Measurements from ENCODE around the gene RAB15. TPM values are rescaled to one million over a fixed set of nuclear protein-coding genes. Genes with fewer than 3 reads are reported as not detected.

Gene RAB15
- total and polyA plus RNA-seq, 2 of the 8 experiments (the other 6 are each of a cell fraction or from before 2014, with no cell fraction given), result 38.8 to 58.1 TPM

DNA sequence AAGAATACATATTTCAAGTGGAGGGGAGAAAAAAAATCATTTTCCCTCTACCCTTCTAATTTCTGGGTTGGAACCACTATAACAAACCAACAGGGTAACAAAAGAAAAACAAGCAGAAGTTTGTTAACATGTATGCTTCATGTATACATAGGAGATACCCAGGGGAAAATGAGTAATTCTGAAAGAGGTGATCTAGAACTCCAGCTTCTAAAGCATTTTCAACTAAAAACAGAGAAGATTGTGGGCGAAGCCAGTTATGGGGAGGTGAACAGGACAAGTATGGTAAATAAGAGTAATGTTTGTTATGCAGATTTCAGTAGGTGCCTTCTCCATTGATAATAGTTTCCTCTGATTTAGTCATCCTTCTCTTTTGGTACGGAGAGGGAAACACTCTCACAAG lies 31.3 kb upstream of the RAB15 start:
- H2AFZ ChIP-seq (ENCODE audit: low read length), result no peak overlapping the region
- TF ChIP-seq NRF1 (IDR thresholded peaks at IDR 0.05; ENCODE audit: low read depth, low read length) (no peak), ZNF274 (IDR thresholded peaks at IDR 0.05; ENCODE audit: borderline replicate concordance, extremely low read depth, low read length) (no peak), EP300 (IDR thresholded peaks at IDR 0.05; ENCODE audit: borderline replicate concordance in 1 of 2, low read depth in 2 of 2, low read length in 2 of 2) (no peak), NANOG (IDR thresholded peaks at IDR 0.05; ENCODE audit: insufficient read depth, low read depth, low read length, poor library complexity, severe bottlenecking) (no peak), SUZ12 (IDR thresholded peaks at IDR 0.05; ENCODE audit: low read length) (no peak), YY1 (IDR thresholded peaks at IDR 0.05; ENCODE audit: low read depth, low read length) (no peak), RXRA (IDR thresholded peaks at IDR 0.05; ENCODE audit: insufficient read depth, low read depth, low read length) (no peak), EZH2 (IDR thresholded peaks at IDR 0.05; ENCODE audit: low read depth, low read length, severe bottlenecking) (no peak), SAP30 (IDR thresholded peaks at IDR 0.05; ENCODE audit: insufficient read depth, insufficient replicate concordance, low read length) (no peak), E2F6 (IDR thresholded peaks at IDR 0.05) (no peak)
- H2BK5ac ChIP-seq (ENCODE audit: low read depth, low read length), result no peak overlapping the region
- H2BK12ac ChIP-seq (ENCODE audit: low read depth, low read length), result no peak overlapping the region
- H3K4ac ChIP-seq (replicated peaks; ENCODE audit: insufficient read length, low read depth, low read length), result no peak overlapping the region
- ChIA-PET POLR2A (ENCODE audit: partially characterized antibody) (interaction anchor here (1.4 kb wide), 1 partner anchor 17 kb away, joined by 5 read pairs; the partner anchor contains the start of gene FNTB), CTCF (ENCODE audit: partially characterized antibody) (interaction anchor here (1.0 to 4.9 kb wide), 3 partner anchors 8 to 203 kb away, joined by 3 to 21 read pairs (median 4); no protein-coding TSS in a partner anchor)
- H2BK20ac ChIP-seq (ENCODE audit: low read length), result no peak overlapping the region
- no peak overlapping the region for H3K27ac ChIP-seq (ENCODE audit: low read depth, low read length)
- no peak overlapping the region for H2BK15ac ChIP-seq (ENCODE audit: low read length)
- no peak for DNase-seq (ENCODE audit: low read depth in 1 of 2, low spot score in 2 of 2)
- H4K91ac ChIP-seq (replicated peaks; ENCODE audit: insufficient read length, low read length), result no peak overlapping the region
- no peak overlapping the region for H3K56ac ChIP-seq (replicated peaks; ENCODE audit: insufficient read length, low read depth, low read length)
- 86% methylated on average over 2 of the region's 2 CpGs; no CpG with 5 or more reads in 1 of the 2 experiments for WGBS, 2 experiments (ENCODE audit: extremely low coverage in 1 of 2, insufficient coverage in 1 of 2, insufficient read length in 1 of 2, insufficient replicate concordance in 2 of 2, low coverage in 1 of 2, low lambda C conversion rate in 2 of 2, missing lambda C conversion rate in 1 of 2)
- no peaks in the 10 kb centered on the region for H3K9me3 ChIP-seq (ENCODE audit: insufficient read depth in 2 of 2, low read depth in 1 of 2, low read length in 1 of 2)
- no peaks in the 10 kb centered on the region; the same call in 1 of the 2 replicates for H3K79me1 ChIP-seq (ENCODE audit: low read depth, low read length)
- H2AK5ac ChIP-seq (ENCODE audit: low read depth, low read length), result no peak overlapping the region
- no peak overlapping the region for H3K4me2 ChIP-seq (ENCODE audit: insufficient read depth in 1 of 2, low read depth in 2 of 2, low read length in 2 of 2)
- no peak overlapping the region for H3K9ac ChIP-seq (replicated peaks in 1 of 4; ENCODE audit: extremely low read depth in 1 of 4, low read depth in 3 of 4, low read length in 3 of 4)
- no peak overlapping the region for H3K14ac ChIP-seq (ENCODE audit: insufficient read length)
- no peak overlapping the region for H3K4me3 ChIP-seq (ENCODE audit: extremely low read depth in 1 of 4, insufficient read depth in 2 of 4, low read depth in 3 of 4, low read length in 4 of 4)
- no peak overlapping the region for H2BK120ac ChIP-seq (replicated peaks; ENCODE audit: low read depth, low read length)
- no peak overlapping the region for H3K23ac ChIP-seq (ENCODE audit: insufficient read length)
- no peaks in the 10 kb centered on the region for H4K20me1 ChIP-seq (replicated peaks in 1 of 2; ENCODE audit: control insufficient read depth in 1 of 2, insufficient read depth in 2 of 2, low read length in 2 of 2)
- H3K36me3 ChIP-seq (ENCODE audit: control insufficient read depth in 2 of 4, insufficient read depth in 4 of 4, low read length in 3 of 4), result no peaks in the 10 kb centered on the region
- H4K8ac ChIP-seq (ENCODE audit: extremely low read depth, insufficient read depth, low read length), result no peak overlapping the region
- H3K23me2 ChIP-seq (ENCODE audit: low read depth, low read length), result no peaks in the 10 kb centered on the region; the same call in 1 of the 2 replicates
- no peaks in the 10 kb centered on the region; a peak in 1 of 4 replicates for H3K79me2 ChIP-seq (ENCODE audit: control insufficient read depth in 1 of 2, insufficient read depth in 2 of 2, low read length in 2 of 2)
- FAIRE-seq, result no peak
- no peaks in the 10 kb centered on the region for H3K27me3 ChIP-seq (replicated peaks in 1 of 4; ENCODE audit: control insufficient read depth in 3 of 4, extremely low read depth in 1 of 4, insufficient read depth in 3 of 4, low read length in 3 of 4)
- peaks cover 0 to 4% (median 0%) of the 10 kb centered on the region in 4 experiments; a peak in 4 of 7 replicates for H3K4me1 ChIP-seq (replicated peaks in 1 of 4; ENCODE audit: control insufficient read depth in 3 of 4, insufficient read depth in 4 of 4, low read length in 3 of 4)
- H3K18ac ChIP-seq (ENCODE audit: extremely low read depth, low read length), result no peak overlapping the region
- H4K5ac ChIP-seq (ENCODE audit: insufficient read length, low read depth, low read length), result no peak overlapping the region

Measured in H1 (cell line).